Panc1 (cell line): ENCODE measurements around the gene TMEM128.

Experiments
- CTCF ChIP-seq: fragments of 450-650 bp; IDR thresholded peaks from 2 replicates; pipeline ENCODE4 v1.5.1; 2017; ENCODE audit warnings: mild to moderate bottlenecking
- POLR2AphosphoS5 ChIP-seq: IDR thresholded peaks from 2 replicates; pipeline ENCODE4 v1.6.1; 2012; ENCODE audit warnings: mild to moderate bottlenecking, low read depth, low read length, moderate library complexity
- TCF7L2 ChIP-seq: IDR thresholded peaks from 2 replicates; pipeline ENCODE4 v1.6.1; 2011; ENCODE audit warnings: mild to moderate bottlenecking, low read depth, low read length, inconsistent platforms
- TF ChIP-seq, protein P1 (sequence below), 2 experiments: IDR thresholded peaks; 2 replicates each; pipeline ENCODE4 v1.6.1; 2011 to 2012; ENCODE audit warnings: low read depth in 2 of 2, control low read depth in 1 of 2, low read length in 1 of 2, mild to moderate bottlenecking in 1 of 2, moderate library complexity in 1 of 2; ENCODE audit not compliant: insufficient read depth in 1 of 2

DNA sequence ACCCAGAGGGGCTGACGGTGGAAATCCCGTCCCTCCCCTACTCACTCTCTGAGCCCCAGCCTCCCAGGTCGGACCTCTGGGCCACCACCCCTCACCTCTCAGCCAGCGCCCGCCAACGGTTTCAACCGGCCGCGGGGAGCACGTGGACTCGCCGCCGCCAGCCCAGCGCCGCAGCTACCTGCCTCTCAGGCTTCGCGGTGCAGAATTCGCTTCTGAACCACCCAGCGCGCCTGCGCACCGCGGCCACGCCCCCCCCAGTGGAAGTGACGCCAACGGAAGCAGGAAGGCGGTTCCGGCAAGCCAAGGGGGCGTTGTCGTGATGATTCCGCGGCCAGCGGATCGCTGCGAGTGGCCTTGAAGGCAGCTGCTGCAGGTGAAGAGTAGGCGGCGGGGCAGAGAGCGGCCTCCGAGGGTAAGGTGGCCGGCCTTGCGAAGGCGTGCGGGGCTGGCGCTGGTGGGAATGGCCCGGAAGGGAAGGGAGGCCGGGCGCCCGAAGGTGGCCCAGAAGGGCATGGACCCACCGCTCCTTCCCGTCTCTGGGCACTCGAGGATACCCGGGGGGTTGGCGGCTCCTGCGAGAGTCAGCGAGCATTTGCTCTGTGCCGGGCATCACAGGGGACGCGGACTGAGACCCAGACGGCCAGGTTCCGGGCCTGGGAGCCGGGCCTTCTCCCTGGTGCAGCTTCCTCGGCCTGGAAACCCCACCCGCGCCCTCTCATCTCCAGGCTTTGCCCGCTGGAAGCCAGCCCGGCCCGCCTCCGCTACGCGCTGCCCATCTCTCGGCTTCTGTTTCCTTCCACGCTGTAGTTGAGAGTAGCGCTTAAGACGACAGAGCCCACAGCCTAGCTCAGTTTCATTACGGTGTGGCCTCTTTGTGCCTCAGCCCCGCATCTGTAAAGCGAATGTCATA lies 42.2 kb upstream of the TMEM128 start, which contains the start of the genes LYAR and ZBTB49:
- TF ChIP-seq CTCF: no peak
- TF ChIP-seq POLR2AphosphoS5: peak; percentile 69
- TF ChIP-seq, protein P1, sequence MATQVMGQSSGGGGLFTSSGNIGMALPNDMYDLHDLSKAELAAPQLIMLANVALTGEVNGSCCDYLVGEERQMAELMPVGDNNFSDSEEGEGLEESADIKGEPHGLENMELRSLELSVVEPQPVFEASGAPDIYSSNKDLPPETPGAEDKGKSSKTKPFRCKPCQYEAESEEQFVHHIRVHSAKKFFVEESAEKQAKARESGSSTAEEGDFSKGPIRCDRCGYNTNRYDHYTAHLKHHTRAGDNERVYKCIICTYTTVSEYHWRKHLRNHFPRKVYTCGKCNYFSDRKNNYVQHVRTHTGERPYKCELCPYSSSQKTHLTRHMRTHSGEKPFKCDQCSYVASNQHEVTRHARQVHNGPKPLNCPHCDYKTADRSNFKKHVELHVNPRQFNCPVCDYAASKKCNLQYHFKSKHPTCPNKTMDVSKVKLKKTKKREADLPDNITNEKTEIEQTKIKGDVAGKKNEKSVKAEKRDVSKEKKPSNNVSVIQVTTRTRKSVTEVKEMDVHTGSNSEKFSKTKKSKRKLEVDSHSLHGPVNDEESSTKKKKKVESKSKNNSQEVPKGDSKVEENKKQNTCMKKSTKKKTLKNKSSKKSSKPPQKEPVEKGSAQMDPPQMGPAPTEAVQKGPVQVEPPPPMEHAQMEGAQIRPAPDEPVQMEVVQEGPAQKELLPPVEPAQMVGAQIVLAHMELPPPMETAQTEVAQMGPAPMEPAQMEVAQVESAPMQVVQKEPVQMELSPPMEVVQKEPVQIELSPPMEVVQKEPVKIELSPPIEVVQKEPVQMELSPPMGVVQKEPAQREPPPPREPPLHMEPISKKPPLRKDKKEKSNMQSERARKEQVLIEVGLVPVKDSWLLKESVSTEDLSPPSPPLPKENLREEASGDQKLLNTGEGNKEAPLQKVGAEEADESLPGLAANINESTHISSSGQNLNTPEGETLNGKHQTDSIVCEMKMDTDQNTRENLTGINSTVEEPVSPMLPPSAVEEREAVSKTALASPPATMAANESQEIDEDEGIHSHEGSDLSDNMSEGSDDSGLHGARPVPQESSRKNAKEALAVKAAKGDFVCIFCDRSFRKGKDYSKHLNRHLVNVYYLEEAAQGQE (IDR thresholded peaks at IDR 0.05; ENCODE audit: insufficient read depth in 1 of 2, low read depth in 2 of 2, low read length in 1 of 2): no peak
- TF ChIP-seq TCF7L2: no peak
